ENCODE data around the gene TMEM182. TPM values are rescaled to one million over a fixed set of nuclear protein-coding genes. Genes with fewer than 3 reads are reported as not detected.
A peak's percentile ranks its signal among the peaks of the same experiment; 100 is the strongest.

TMEM182 gene
- total RNA-seq, 2 donors from 2014 or later: 2.0 to 4.3 TPM

DNA sequence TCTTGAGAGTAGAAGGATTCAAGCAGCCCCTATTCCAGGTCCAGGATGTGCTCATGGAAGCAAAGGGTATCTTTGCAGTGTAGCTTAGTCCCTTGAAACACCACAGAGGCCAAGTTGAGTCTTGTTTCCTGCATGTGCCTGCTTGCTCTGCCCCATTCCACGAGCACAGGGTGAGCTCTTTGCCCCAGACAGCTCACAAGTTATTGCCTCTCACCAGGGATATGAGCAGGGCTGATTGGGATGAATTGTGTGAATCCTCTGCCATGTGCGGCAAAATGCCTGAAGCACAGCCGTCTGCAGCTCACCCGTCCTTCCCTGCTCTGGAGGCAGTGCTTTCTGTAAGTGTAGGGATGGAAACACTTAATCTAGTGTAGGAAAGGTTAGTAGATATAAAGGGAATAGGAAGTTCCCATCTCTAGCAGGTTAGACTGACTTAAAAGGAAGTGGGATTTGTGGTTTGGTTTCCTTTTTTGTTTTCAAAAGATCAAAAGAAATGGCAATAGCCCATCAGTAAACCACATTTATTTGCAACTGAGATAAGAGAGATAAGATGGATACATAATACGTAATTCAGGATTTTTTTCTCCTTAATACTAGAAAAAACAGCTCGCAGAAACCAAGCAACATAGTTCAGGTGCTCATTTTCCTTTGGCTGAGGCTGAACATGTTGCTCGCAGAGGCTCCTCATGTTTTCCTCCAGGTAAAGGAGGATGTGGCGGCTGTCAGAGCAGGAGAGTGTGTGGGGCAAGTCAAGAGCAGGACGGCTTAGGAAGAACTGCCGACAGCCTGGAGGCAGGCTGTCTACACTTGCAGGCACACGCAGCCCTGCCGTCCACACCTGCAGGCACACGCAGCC lies 41.4 kb downstream of the TMEM182 start:
- Histone ChIP-seq H3K36me3 (no peaks in the 10 kb centered on the region), H3K27me3 (replicated peaks; ENCODE audit: insufficient read depth) (no peaks in the 10 kb centered on the region), H3K4me3 (no peak overlapping the region), H3K27ac (no peak overlapping the region), H3K4me1 (replicated peaks) (no peaks in the 10 kb centered on the region), H3K9me3 (no peaks in the 10 kb centered on the region)
- 62% methylated on average over 13 of the region's 13 CpGs for WGBS
- TF ChIP-seq POLR2AphosphoS5 (IDR thresholded peaks at IDR 0.05) (no peak), POLR2A (IDR thresholded peaks at IDR 0.05) (no peak)
- TF ChIP-seq, protein P1, sequence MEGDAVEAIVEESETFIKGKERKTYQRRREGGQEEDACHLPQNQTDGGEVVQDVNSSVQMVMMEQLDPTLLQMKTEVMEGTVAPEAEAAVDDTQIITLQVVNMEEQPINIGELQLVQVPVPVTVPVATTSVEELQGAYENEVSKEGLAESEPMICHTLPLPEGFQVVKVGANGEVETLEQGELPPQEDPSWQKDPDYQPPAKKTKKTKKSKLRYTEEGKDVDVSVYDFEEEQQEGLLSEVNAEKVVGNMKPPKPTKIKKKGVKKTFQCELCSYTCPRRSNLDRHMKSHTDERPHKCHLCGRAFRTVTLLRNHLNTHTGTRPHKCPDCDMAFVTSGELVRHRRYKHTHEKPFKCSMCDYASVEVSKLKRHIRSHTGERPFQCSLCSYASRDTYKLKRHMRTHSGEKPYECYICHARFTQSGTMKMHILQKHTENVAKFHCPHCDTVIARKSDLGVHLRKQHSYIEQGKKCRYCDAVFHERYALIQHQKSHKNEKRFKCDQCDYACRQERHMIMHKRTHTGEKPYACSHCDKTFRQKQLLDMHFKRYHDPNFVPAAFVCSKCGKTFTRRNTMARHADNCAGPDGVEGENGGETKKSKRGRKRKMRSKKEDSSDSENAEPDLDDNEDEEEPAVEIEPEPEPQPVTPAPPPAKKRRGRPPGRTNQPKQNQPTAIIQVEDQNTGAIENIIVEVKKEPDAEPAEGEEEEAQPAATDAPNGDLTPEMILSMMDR (IDR thresholded peaks at IDR 0.05): no peak
- no peak for DNase-seq (ENCODE audit: low spot score)
- intact Hi-C loops (cut with DNase I): loop anchor here (10.0 kb wide), 1 partner anchor 328 kb away; the partner anchor contains the start of gene SLC9A4

DNA sequence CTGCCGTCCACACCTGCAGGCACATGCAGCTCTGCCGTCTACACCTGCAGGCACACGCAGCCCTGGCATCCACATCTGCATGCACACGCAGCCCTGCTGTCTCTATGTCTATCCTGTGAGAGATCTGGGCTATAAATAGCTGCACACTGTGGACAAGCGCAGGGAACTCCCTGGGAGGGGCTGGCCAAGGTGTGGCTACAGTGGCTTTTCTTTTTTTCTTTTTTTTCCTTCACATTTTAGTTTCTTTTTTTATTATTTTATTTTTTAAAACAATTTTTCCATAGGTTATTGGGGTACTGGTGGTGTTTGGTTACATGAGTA lies 42.0 kb downstream of the TMEM182 start:
- no peak overlapping the region for H3K4me3 ChIP-seq
- WGBS: 48% methylated on average over 5 of the region's 5 CpGs
- no peaks in the 10 kb centered on the region for H3K9me3 ChIP-seq
- no peaks in the 10 kb centered on the region for H3K4me1 ChIP-seq (replicated peaks)
- H3K27ac ChIP-seq: no peak overlapping the region
- intact Hi-C loops (cut with DNase I): loop anchor here (10.0 kb wide), 1 partner anchor 329 kb away; the partner anchor contains the start of gene SLC9A4
- no peaks in the 10 kb centered on the region for H3K27me3 ChIP-seq (replicated peaks; ENCODE audit: insufficient read depth)
- no peak for DNase-seq (ENCODE audit: low spot score)
- TF ChIP-seq POLR2A (IDR thresholded peaks at IDR 0.05) (no peak), POLR2AphosphoS5 (IDR thresholded peaks at IDR 0.05) (no peak)
- TF ChIP-seq, protein P1 (IDR thresholded peaks at IDR 0.05): no peak
- no peaks in the 10 kb centered on the region for H3K36me3 ChIP-seq

DNA sequence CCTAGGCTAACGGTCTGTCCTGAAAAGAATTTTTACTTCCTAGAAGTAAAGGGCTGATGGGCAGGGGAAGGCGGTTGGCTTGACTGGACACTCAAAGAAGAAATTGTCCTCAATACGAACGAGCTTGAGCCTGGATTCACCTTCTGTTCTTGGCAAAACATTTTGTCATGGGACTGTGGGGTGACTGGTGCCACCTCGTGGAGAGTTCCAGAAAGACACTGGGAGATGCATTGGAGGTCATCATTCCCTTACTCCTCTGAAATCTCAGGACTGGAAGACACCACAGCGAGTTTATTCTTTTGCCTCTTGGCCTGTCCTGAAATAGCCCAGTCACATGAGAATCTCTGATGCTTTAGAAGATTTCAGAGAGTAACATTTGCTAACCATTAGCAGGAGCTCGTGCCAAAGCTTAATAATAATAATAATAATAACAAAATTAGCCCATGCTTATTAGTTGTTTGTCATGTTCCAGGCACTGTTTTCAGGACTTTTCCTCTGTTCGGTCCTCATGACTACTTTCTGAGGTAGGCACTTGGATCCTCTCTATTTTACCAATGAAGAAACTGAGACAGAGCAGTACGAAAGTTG lies 44.5 kb downstream of the TMEM182 start:
- intact Hi-C loops (cut with DNase I): loop anchor here (2.0 to 10.0 kb wide), 2 partner anchors 54 to 332 kb away; partner anchors contain the start of gene SLC9A4
- TF ChIP-seq, protein P1 (IDR thresholded peaks at IDR 0.05): peak; percentile 14 to 74 (median 70)
- no peak for TF ChIP-seq POLR2A (IDR thresholded peaks at IDR 0.05)
- TF ChIP-seq POLR2AphosphoS5 (IDR thresholded peaks at IDR 0.05): peak; percentile 64
- no peaks in the 10 kb centered on the region for H3K36me3 ChIP-seq
- H3K27me3 ChIP-seq (replicated peaks; ENCODE audit: insufficient read depth): no peaks in the 10 kb centered on the region
- no peaks in the 10 kb centered on the region for H3K9me3 ChIP-seq
- H3K4me3 ChIP-seq: no peak overlapping the region
- no peak overlapping the region for H3K27ac ChIP-seq
- no peaks in the 10 kb centered on the region for H3K4me1 ChIP-seq (replicated peaks)
- peak; percentile 61 for DNase-seq (ENCODE audit: low spot score)
- WGBS: 46% methylated on average over 9 of the region's 9 CpGs

DNA sequence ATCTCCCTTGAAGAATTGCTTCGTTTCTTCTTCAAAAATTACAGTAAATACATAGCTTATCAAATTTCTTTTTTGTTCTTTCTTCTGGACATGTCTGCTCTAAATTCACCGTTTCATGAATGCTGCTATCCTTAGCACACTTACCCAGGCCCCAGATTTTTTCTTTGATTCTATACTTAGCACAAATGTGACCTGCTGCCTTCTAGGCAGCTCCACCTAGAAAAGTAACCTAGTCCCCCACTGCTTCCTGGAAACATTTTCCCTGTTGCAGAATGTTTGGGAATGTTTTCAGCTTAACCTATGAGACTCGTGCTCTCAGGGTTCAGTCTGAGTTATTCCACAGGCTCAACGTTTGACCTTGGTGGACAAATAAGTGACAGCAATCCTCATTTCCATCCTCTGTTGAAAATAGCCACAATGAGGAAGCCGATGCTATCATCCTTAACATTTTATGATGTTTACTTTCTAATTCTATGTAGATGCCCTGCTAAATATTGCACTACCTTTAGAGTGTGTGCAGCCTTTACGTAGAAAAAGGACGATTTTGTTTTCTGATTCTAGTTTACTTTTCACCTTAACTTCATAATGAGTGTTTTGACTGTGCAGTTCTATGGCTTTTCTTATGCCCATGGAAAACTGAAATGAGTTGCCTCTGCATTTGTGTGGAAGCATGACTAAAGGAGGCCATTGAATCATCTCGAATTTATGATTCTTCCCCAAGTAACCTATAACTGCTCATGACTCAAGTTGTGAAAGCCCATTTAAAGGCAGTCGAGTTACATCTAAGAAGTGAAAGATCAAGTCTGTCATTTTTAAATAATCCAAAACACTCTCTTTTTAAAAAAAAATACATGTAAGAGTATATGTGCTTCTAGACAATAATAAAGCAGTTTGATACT lies 47.7 kb downstream of the TMEM182 start:
- WGBS: 58% methylated on average over 9 of the region's 9 CpGs
- intact Hi-C loops (cut with DNase I): loop anchor here (10.0 kb wide), 1 partner anchor 335 kb away; the partner anchor contains the start of gene SLC9A4
- no peak for TF ChIP-seq POLR2AphosphoS5 (IDR thresholded peaks at IDR 0.05)
- no peak for DNase-seq (ENCODE audit: low spot score)
- Histone ChIP-seq H3K4me1 (replicated peaks) (no peaks in the 10 kb centered on the region), H3K27me3 (replicated peaks; ENCODE audit: insufficient read depth) (no peaks in the 10 kb centered on the region), H3K27ac (no peak overlapping the region), H3K4me3 (no peak overlapping the region), H3K36me3 (no peaks in the 10 kb centered on the region), H3K9me3 (no peaks in the 10 kb centered on the region)

DNA sequence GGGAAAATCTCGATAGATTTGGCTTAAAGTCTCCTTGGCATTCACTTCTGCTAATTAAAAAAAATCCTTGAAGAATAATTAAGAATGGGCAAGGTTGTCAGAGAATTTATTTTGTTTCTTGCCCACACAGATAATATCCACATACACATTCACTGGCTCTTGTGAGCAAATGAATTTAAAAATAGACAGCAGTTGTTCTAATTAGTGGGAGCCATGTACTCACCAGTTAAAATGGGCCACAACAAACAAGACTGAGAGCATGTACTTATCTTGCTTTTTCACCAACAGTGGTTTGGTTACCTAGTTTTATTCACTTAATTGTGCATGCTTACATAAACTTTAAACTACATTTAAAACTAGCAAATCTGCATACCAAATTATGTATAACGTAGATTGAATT lies 53.5 kb downstream of the TMEM182 start:
- 95% methylated on average over 2 of the region's 2 CpGs for WGBS
- no peak overlapping the region for H3K4me3 ChIP-seq
- no peaks in the 10 kb centered on the region for H3K36me3 ChIP-seq
- no peaks in the 10 kb centered on the region for H3K4me1 ChIP-seq (replicated peaks)
- no peaks in the 10 kb centered on the region for H3K9me3 ChIP-seq
- H3K27ac ChIP-seq: no peak overlapping the region
- DNase-seq (ENCODE audit: low spot score): no peak
- H3K27me3 ChIP-seq (replicated peaks; ENCODE audit: insufficient read depth): no peaks in the 10 kb centered on the region
- TF ChIP-seq, protein P1 (IDR thresholded peaks at IDR 0.05): no peak
- TF ChIP-seq POLR2AphosphoS5 (IDR thresholded peaks at IDR 0.05) (no peak), POLR2A (IDR thresholded peaks at IDR 0.05) (no peak)
- intact Hi-C loops (cut with DNase I): no loop called here
